HepG2 (cell line): ENCODE results near the gene ACTRT2. TPM values are rescaled to one million over a fixed set of nuclear protein-coding genes. Genes with fewer than 3 reads are reported as not detected.

ENCODE experiments used
- ATAC-seq: fragments of 200-7000 bp; cut with Tn5 transposase; 3 replicates; pipeline ENCODE4 v1.9.1; 2020; ENCODE audit warnings: mild to moderate bottlenecking, moderate library complexity
- BruUV-seq: library from RNA; stranded (reverse); fragments of 400-500 nt; replicated peaks from 2 replicates; lab custom pipeline; 2021; lab: Mats Ljungman, UMichigan
- CTCF ChIA-PET: fragments of 300-600 bp; formaldehyde crosslinking; extraction: SDS; loops from one replicate; lab custom pipeline; 2021; ENCODE audit warnings: low total read pairs, inconsistent platforms, low intra/inter-chr PET ratio; lab: Yijun Ruan, JAX
- POLR2A ChIA-PET: fragments of 350-600 bp; sonication (Branson Sonifier 250); formaldehyde crosslinking; loops from one replicate; lab custom pipeline; 2020; ENCODE audit warnings: antibody characterized with exemption, inconsistent platforms; lab: Yijun Ruan, JAX
- DNase-seq: peaks from one replicate; pipeline ENCODE4 v3.0.0-alpha.2; 2015; ENCODE audit warnings: low spot score
- FAIRE-seq: peaks from 3 replicates; lab custom pipeline; 2011; peaks lifted over from hg19 to GRCh38; lab: Jason Lieb, UNC
- H2AFZ ChIP-seq: one replicate; pipeline ENCODE4 v1.6.1; 2011; ENCODE audit warnings: low read length, inconsistent platforms
- H3K27ac ChIP-seq: fragments of 300-600 bp; 3 replicates; pipeline ENCODE4 v1.8.0; 2011; ENCODE audit warnings: mixed run types, mild to moderate bottlenecking, mixed read lengths, low read length, inconsistent platforms; ENCODE audit not compliant: insufficient read depth; ENCODE audit errors: extremely low read length
- H3K27me3 ChIP-seq, 2 experiments: fragments of 200-600 bp in 1 of 2; 2 replicates in 1 of 2; 3 replicates in 1 of 2; pipeline versions ENCODE4 v1.6.0 to v1.8.0; 2011; ENCODE audit warnings: low read length in 2 of 2, mild to moderate bottlenecking in 2 of 2, moderate library complexity in 2 of 2, inconsistent platforms in 1 of 2; ENCODE audit not compliant: insufficient read depth in 2 of 2, control insufficient read depth in 1 of 2
- H3K36me3 ChIP-seq, 2 experiments: fragments of 200-600 bp in 1 of 2; replicated peaks in 1 of 2; 2 replicates in 1 of 2; 3 replicates in 1 of 2; pipeline versions ENCODE4 v1.5.1 to v1.8.0; 2011; ENCODE audit warnings: low read length in 2 of 2, inconsistent platforms in 1 of 2; ENCODE audit not compliant: insufficient read depth in 2 of 2, control insufficient read depth in 1 of 2
- H3K4me1 ChIP-seq: 2 replicates; pipeline ENCODE4 v1.5.1; 2012; ENCODE audit warnings: low read length, inconsistent platforms; ENCODE audit not compliant: insufficient read depth
- H3K4me2 ChIP-seq: 2 replicates; pipeline ENCODE4 v1.6.0; 2011; ENCODE audit warnings: low read depth, low read length, inconsistent platforms
- H3K4me3 ChIP-seq, 3 experiments: fragments of 200-600 bp in 1 of 3; sonication (generic), shearing (Covaris generic) in 1 of 3; replicated peaks in 1 of 3; 2 replicates each; pipeline ENCODE4 v1.5.1; 2011 to 2016; ENCODE audit warnings: low read length in 3 of 3, inconsistent platforms in 2 of 3, low read depth in 2 of 3, mild to moderate bottlenecking in 2 of 3, control low read depth in 1 of 3, mixed read lengths in 1 of 3; ENCODE audit not compliant: insufficient read depth in 1 of 3
- H3K79me2 ChIP-seq: one replicate; pipeline ENCODE4 v1.6.1; 2011; ENCODE audit warnings: low read length, inconsistent platforms; ENCODE audit not compliant: insufficient read depth
- H3K9ac ChIP-seq: 2 replicates; pipeline ENCODE4 v1.6.0; 2011; ENCODE audit warnings: mild to moderate bottlenecking, low read depth, low read length, inconsistent platforms; ENCODE audit not compliant: insufficient read depth
- H3K9me3 ChIP-seq: 2 replicates; pipeline ENCODE4 v1.5.1; 2012; ENCODE audit warnings: mild to moderate bottlenecking, low read length
- H4K20me1 ChIP-seq: 2 replicates; pipeline ENCODE4 v1.6.0; 2011; ENCODE audit warnings: inconsistent platforms, mild to moderate bottlenecking, low read length, moderate library complexity; ENCODE audit not compliant: insufficient read depth
- CCDC6 ChIP-seq: sonication (generic); formaldehyde crosslinking; IDR thresholded peaks from 2 replicates; pipeline ENCODE4 v1.8.1; 2022; ENCODE audit warnings: mild to moderate bottlenecking, missing genetic modification reagents, moderate library complexity
- CENPT ChIP-seq: sonication (generic); formaldehyde crosslinking; IDR thresholded peaks from 2 replicates; pipeline ENCODE4 v1.8.0; 2022; ENCODE audit warnings: low read depth, mild to moderate bottlenecking, moderate library complexity, missing genetic modification reagents
- HES4 ChIP-seq: sonication (generic); formaldehyde crosslinking; IDR thresholded peaks from 2 replicates; pipeline ENCODE4 v1.9.0; 2021; ENCODE audit warnings: mild to moderate bottlenecking, missing genetic modification reagents, borderline replicate concordance
- HNF4A ChIP-seq: sonication (generic); formaldehyde crosslinking; IDR thresholded peaks from 2 replicates; pipeline ENCODE4 v1.4.0; 2020; ENCODE audit warnings: missing genetic modification reagents
- PRMT3 ChIP-seq: sonication (generic); formaldehyde crosslinking; IDR thresholded peaks from 2 replicates; pipeline ENCODE4 v1.8.1; 2022; ENCODE audit warnings: low read depth, mild to moderate bottlenecking, moderate library complexity, missing genetic modification reagents, borderline replicate concordance
- REPIN1 ChIP-seq: sonication (generic); formaldehyde crosslinking; IDR thresholded peaks from 2 replicates; pipeline ENCODE4 v1.8.0; 2022; ENCODE audit warnings: missing genetic modification reagents, low read depth, mild to moderate bottlenecking, borderline replicate concordance
- SIX4 ChIP-seq: sonication (generic); formaldehyde crosslinking; IDR thresholded peaks from 2 replicates; pipeline ENCODE4 v1.4.0; 2020; ENCODE audit warnings: missing genetic modification reagents
- STAT5B ChIP-seq: sonication (generic); formaldehyde crosslinking; IDR thresholded peaks from 2 replicates; pipeline ENCODE4 v1.4.0; 2020; ENCODE audit warnings: missing genetic modification reagents
- TEAD3 ChIP-seq: optimal IDR thresholded peaks from 2 replicates; pipeline ENCODE3; 2016; ENCODE audit warnings: borderline replicate concordance
- TP53 ChIP-seq: sonication (generic); formaldehyde crosslinking; conservative IDR thresholded peaks from 2 replicates; pipeline ENCODE4 v1.4.0; 2020; ENCODE audit warnings: missing genetic modification reagents
- ZFYVE20 ChIP-seq: sonication (generic); formaldehyde crosslinking; IDR thresholded peaks from 2 replicates; pipeline ENCODE4 v1.8.0; 2023; ENCODE audit warnings: low read depth, mild to moderate bottlenecking, moderate library complexity, missing genetic modification reagents, borderline replicate concordance
- ZNF124 ChIP-seq: sonication (generic); formaldehyde crosslinking; IDR thresholded peaks from 2 replicates; pipeline ENCODE4 v1.4.0; 2020; ENCODE audit warnings: missing genetic modification reagents
- ZNF142 ChIP-seq: sonication (generic); formaldehyde crosslinking; IDR thresholded peaks from 2 replicates; pipeline ENCODE4 v1.4.0; 2020; ENCODE audit warnings: missing genetic modification reagents
- ZNF33A ChIP-seq: sonication (generic); formaldehyde crosslinking; IDR thresholded peaks from 2 replicates; pipeline ENCODE4 v1.5.1; 2020; ENCODE audit warnings: missing genetic modification reagents, mild to moderate bottlenecking, moderate library complexity, borderline replicate concordance
- ZNF670 ChIP-seq: sonication (generic); formaldehyde crosslinking; IDR thresholded peaks from 2 replicates; pipeline ENCODE4 v1.8.0; 2022; ENCODE audit warnings: mild to moderate bottlenecking, missing genetic modification reagents, borderline replicate concordance
- ZSCAN22 ChIP-seq: sonication (generic); formaldehyde crosslinking; IDR thresholded peaks from 2 replicates; pipeline ENCODE4 v1.4.0; 2020; ENCODE audit warnings: mild to moderate bottlenecking, missing genetic modification reagents
- WGBS: methylation state at CpG from one replicate; pipeline ENCODE4 v1.1.6; 2017; ENCODE audit warnings: low lambda C conversion rate; 5-methylcytosine and 5-hydroxymethylcytosine counted together
- in situ Hi-C: cut with HindIII; loops from 2 replicates; pipeline ENCODE4 v1.10.0; 2017; ENCODE audit warnings: low pct_unique_long_range_greater_than_20kb; ENCODE audit not compliant: extremely low pct_ligation_motif_present
- intact Hi-C: fragments of 100-400 bp; cut with micrococcal nuclease; formaldehyde crosslinking; loops from one replicate; pipeline ENCODE4 v1.10.0; 2022; ENCODE audit not compliant: unreplicated experiment
- polyA plus RNA-seq, 8 experiments: library from polyadenylated mRNA; depleted of rRNA in 3 of 8; stranded (reverse) in 7 of 8; unstranded in 1 of 8; fragments of >200 nt; fragmentation: Illumina TruSeq in 4 of 8; extraction: Trizol in 4 of 8; gene quantifications; 2 replicates each; pipeline versions ENCODE4 v1.2.1 to v1.2.3, GENCODE V29; 2011 to 2016; ENCODE audit warnings: low read depth in 4 of 8, missing spikeins in 1 of 8, mixed read lengths in 1 of 8; ENCODE audit not compliant: insufficient read depth in 1 of 8
- total RNA-seq, 5 experiments: library from RNA; depleted of rRNA; stranded (reverse); fragments of >200 nt; fragmentation: Illumina TruSeq; extraction: Trizol; gene quantifications; 2 replicates each; pipeline ENCODE4 v1.2.3, GENCODE V29; 2016; ENCODE audit warnings: low read depth in 1 of 5

The ACTRT2 gene
- total and polyA plus RNA-seq, 2 of the 13 experiments (the other 11 are each of a cell fraction or from before 2014, with no cell fraction given), result not detected

GRCh38 chr1:2977886-2978611 lies 43.2 kb upstream of the ACTRT2 start:
- no TSS peak for BruUV-seq
- TF ChIP-seq ZNF33A (CRISPR knock-in tag) (no peak), ZNF124 (CRISPR knock-in tag) (no peak), HES4 (CRISPR knock-in tag) (no peak), ZNF142 (CRISPR knock-in tag) (no peak), CENPT (CRISPR knock-in tag) (no peak), PRMT3 (CRISPR knock-in tag) (no peak), ZSCAN22 (CRISPR knock-in tag) (no peak), TP53 (CRISPR knock-in tag) (no peak), CCDC6 (no peak), ZFYVE20 (no peak), STAT5B (no peak), ZNF670 (CRISPR knock-in tag) (no peak), TEAD3 (CRISPR knock-in tag) (no peak), REPIN1 (CRISPR knock-in tag) (no peak), HNF4A (no peak), SIX4 (CRISPR knock-in tag) (no peak)
- no peaks in the 10 kb centered on the region for H3K36me3 ChIP-seq
- no peak overlapping the region for H3K27ac ChIP-seq
- no peaks in the 10 kb centered on the region for H3K9me3 ChIP-seq
- peaks cover 13 to 33% of the 10 kb centered on the region in 2 experiments for H3K27me3 ChIP-seq
- intact Hi-C loops (no loop called here), in situ Hi-C loops (no loop called here)
- no peaks in the 10 kb centered on the region for H3K4me1 ChIP-seq
- H2AFZ ChIP-seq, result no peak overlapping the region
- no peaks in the 10 kb centered on the region for H4K20me1 ChIP-seq
- ChIA-PET POLR2A (no interaction called here), CTCF (no interaction called here)
- WGBS, result 0% methylated on average over 3 of the region's 7 CpGs
- ATAC-seq (no peak), DNase-seq (no peak), FAIRE-seq (no peak)
- no peak overlapping the region for H3K9ac ChIP-seq
- no peaks in the 10 kb centered on the region for H3K79me2 ChIP-seq
- no peak overlapping the region for H3K4me2 ChIP-seq
- H3K4me3 ChIP-seq, result no peak overlapping the region
